Stimulated activated CD8-positive, alpha-beta memory T cell treated with anti-CD3 and anti-CD28 coated beads, Interleukin-15, amount 100 ng/mL, for 24 hours (primary cell): ENCODE data around the gene EVI2B.
"Not testable (repeated sequence)": the region's sequence is repeated elsewhere in the genome, so short reads cannot be mapped to it uniquely, and the experiment has no call there.

ENCODE experiments used
- DNase-seq: peaks from one replicate; pipeline ENCODE4 v3.0.0-alpha.2; 2020; ENCODE audit warnings: low read depth

EVI2B gene

GRCh38 chr17:31313982-31314781, at the start of gene EVI2B:
TSS of gene EVI2B (minus strand) at chr17:31314054. CDS start at chr17:31305609, 8,445 bp downstream.
- DNase-seq: no peak

- no peak for DNase-seq
These were observed 44.1 kb upstream of the EVI2B start for GRCh38 chr17:31357839-31358394.

- DNase-seq: no peak
These were observed 43.2 kb upstream of the EVI2B start for GRCh38 chr17:31357091-31357490.

- DNase-seq: no peak
These were observed 42.1 kb upstream of the EVI2B start for GRCh38 chr17:31355935-31356334.

GRCh38 chr17:31349454-31349853, 35.6 kb upstream of the EVI2B start:
- DNase-seq: no peak

- DNase-seq: not testable (repeated sequence)
These were observed 31.4 kb upstream of the EVI2B start for GRCh38 chr17:31345191-31345747.

GRCh38 chr17:31339906-31340661, 26.2 kb upstream of the EVI2B start:
- no peak for DNase-seq

- no peak for DNase-seq
These were observed 15.4 kb upstream of the EVI2B start for GRCh38 chr17:31329221-31329620.

- no peak for DNase-seq
These were observed 14.3 kb upstream of the EVI2B start for GRCh38 chr17:31328160-31328535.

- DNase-seq: no peak
These were observed 13.8 kb upstream of the EVI2B start for GRCh38 chr17:31327534-31328159.

- no peak for DNase-seq
These were observed 9.7 kb upstream of the EVI2B start for GRCh38 chr17:31323551-31323950.

- DNase-seq: no peak
These were observed 8.1 kb upstream of the EVI2B start for GRCh38 chr17:31321966-31322365.

- DNase-seq: no peak
These were observed 7.6 kb upstream of the EVI2B start, which contains the start of gene EVI2A for GRCh38 chr17:31321481-31321880. TSS of gene EVI2A (minus strand) at chr17:31321622. CDS start at chr17:31319013, 2,609 bp downstream.

GRCh38 chr17:31320791-31321190, 6.9 kb upstream of the EVI2B start:
- DNase-seq: no peak

GRCh38 chr17:31320241-31320640, 6.4 kb upstream of the EVI2B start:
- DNase-seq: no peak

- no peak for DNase-seq
These were observed 5.2 kb upstream of the EVI2B start for GRCh38 chr17:31318851-31319661.

GRCh38 chr17:31318298-31318801, 4.5 kb upstream of the EVI2B start:
- DNase-seq: no peak

GRCh38 chr17:31314782-31315100, 887 bp upstream of the EVI2B start:
- no peak for DNase-seq

- not testable (repeated sequence) for DNase-seq
These were observed 1.6 kb downstream of the EVI2B start for GRCh38 chr17:31312223-31312622.

- DNase-seq: no peak
These were observed 2.3 kb downstream of the EVI2B start for GRCh38 chr17:31311526-31311925.

- no peak for DNase-seq
These were observed 3.0 kb downstream of the EVI2B start for GRCh38 chr17:31310886-31311285.
